ENCODE results near the gene SLIT1.
A peak's percentile ranks its signal among the peaks of the same experiment; 100 is the strongest.

Gene SLIT1

DNA sequence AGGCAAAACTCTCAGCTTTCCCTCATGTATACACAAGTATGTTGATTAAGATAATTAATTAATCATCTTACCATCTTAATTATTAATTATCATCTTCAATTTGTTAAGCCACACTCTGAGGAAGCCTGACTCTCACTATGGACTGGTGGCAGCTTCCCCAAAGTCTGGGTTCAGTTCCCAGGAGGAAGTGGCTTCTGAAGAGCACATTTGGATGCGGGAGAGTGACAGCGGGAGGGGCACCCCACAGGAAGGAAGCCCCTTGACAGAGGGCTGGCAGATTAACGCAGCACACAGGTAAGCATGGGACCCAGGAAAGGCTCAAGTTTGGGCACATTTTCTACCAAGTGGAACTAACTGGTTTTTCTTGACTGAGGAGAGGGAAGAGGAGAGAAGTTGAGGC lies 13.4 kb upstream of the SLIT1 start:
- no peak for DNase-seq

- DNase-seq: no peak
Observed at GRCh38 chr10:97197030-97197500, 11.3 kb upstream of the SLIT1 start.

DNA sequence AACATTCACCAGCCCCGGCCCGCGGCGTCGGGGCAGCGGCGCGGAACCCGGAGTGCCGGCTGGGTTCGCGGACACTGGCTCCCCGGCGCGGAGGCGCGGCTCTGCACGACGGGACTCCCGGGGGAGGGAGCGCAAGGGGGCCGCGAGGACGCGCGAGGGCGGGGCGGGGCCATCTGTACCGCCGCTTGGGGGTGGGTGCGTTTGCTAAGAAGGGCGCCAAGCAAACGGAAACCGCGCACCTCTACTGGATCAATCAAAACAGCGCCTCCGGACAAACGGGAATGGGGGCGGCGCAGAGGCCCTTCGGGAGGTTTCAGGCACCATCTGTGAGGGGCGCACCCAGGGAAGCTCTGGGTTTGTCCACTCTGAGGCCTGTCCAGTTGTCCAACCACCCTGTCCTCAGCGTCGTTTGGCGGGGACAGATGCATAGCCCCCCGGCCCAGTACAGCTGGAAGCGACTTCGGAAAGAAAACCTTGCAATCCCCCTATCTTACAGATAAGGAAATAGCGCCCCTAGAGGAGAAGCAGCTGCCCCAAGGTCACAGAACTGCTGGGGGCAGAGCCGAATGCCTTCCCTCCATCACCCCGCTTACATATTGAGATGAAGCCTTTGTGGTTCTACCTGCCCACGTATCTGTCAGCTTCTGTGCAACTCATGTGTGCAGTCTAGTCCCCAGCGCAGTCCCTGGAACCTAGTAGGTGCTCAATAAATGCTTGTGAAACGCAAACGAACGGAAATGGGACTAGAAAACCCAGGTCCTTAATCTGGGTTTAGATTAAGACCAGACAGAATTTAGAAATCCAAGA lies 10.7 kb upstream of the SLIT1 start:
- DNase-seq: peak; percentile 63

GRCh38 chr10:97195706-97196222 lies 10.0 kb upstream of the SLIT1 start:
- DNase-seq: no peak

DNA sequence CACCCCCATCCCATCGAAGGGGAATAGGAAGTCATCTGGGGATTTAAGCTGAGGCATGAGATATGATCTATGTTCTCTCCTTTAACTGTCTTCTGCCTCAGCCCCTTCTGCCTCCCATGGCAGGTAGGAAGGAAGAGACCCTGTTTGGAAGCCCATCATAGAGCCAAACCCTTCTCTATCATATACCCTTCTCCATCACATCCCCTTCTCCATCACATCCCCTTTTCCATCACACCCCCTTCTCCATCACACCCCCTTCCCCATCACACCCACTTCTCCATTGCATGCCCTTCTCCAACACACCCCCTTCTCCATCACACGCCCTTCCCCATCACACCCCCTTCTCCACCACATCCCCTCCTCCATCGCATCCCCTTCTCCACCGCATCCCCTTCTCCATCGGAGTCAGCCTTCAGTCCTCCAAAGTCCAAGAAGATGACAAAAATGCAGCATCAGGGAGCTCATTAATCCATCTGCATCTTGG lies 7.2 kb upstream of the SLIT1 start:
- no peak for DNase-seq

GRCh38 chr10:97190450-97190849 lies 4.7 kb upstream of the SLIT1 start:
- no peak for DNase-seq

GRCh38 chr10:97188261-97188711 lies 2.5 kb upstream of the SLIT1 start:
- no peak for DNase-seq

GRCh38 chr10:97186911-97187310 lies 1.2 kb upstream of the SLIT1 start:
- no peak for DNase-seq

DNA sequence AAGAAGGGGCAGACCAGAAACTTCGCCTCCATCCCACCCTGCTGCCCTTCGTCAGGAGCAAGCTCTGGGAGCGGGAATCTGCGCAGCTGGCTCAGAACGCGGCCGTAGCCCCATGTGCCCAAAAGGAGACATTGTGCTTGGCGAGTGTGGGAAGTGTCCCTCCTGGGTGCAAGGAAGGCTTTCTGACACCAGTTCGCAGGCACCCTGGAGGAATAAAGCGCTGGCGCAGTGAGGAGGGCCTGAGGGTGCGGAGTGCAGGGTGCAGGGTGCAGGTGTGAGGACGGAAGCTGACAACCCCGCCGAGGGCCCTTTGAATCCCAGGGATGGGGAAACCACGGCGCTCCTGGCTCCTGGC lies 811 bp downstream of the SLIT1 start:
- no peak for DNase-seq

GRCh38 chr10:97183314-97183713 lies 2.4 kb downstream of the SLIT1 start:
- no peak for DNase-seq

DNA sequence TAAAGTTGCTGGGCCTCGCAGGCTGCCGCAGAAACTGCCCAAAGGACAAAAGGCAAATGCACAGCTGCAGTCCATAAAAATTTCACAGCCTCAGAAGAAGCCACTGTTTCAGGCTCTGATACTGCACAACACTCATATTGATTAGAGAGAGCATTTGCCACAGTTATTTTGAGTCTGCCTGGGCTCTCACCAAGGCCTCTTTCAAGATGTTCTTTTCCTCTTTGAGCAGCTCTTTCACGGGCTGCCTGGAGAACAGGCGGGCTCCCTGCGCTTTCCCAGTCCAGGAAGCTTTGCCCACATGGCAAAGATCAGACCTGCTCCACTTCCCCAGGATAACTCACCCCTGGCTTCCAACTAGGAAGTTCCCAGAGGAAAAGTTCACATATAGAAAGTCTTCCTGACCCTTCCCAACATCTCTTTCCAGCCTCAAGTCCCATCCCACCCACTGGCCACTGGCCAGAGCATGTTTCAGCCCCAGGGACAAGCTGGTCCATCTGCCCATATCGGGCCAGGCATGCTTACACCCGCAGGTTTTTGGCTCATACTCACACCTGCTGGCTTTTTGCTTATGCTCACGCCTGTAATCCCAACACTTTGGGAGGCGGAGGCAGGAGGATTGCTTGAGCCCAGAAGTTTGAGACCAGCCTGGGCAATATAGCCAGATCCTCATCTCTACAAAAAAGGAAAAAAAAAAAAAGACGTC lies 3.3 kb downstream of the SLIT1 start:
- no peak for DNase-seq

DNA sequence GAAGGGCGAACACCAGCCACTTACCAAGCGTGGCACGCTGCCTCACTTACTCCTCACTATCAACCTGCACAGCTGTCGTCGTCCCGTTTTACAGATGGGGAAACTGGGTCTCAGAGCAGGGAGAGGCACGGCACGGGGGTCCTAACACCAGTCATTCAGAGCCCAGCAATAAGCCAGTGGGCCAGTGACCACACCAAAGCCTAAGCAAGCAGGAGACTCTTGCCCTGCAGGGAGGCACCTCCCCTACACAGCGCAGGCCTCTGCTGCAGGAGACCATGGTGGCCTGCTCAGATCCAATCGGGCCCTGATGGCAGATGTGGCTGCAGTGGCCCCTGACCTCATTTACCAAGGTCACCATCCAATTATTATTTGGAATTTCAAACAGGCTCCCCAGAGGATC lies 4.8 kb downstream of the SLIT1 start:
- no peak for DNase-seq

GRCh38 chr10:97180363-97180755 lies 5.4 kb downstream of the SLIT1 start:
- DNase-seq: no peak

DNA sequence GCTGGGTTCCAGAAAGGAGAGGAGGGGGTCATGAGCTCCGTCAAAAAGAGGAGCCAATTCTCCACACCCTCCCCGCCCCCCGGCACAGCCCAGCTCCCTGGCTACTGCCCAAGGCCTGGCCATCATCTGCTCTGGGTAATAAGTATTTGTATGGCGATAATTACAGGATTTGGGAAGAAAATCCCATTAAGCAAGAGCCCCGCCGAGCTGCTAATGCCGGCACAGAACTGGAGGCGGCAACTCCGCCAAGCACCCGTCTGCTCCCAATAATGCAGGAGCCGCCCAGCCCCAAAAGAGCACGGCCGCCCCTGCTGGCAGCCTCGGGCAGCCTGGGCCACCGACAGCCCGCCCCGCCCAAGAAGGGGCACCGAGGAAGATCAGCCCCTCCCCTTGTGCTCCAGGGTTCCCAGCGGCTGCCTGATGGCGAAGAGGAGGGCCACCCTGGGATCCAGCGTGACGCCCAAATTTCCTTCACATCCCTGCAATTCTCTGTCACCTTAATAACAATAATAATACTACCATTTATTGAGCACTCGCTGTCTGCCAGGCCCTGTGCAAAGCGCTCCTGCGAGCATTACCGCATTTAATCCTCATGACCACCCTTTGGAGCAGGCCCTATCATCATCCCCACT lies 5.9 kb downstream of the SLIT1 start:
- no peak for DNase-seq

- no peak for DNase-seq
Observed at GRCh38 chr10:97179311-97179710, 6.4 kb downstream of the SLIT1 start.

DNA sequence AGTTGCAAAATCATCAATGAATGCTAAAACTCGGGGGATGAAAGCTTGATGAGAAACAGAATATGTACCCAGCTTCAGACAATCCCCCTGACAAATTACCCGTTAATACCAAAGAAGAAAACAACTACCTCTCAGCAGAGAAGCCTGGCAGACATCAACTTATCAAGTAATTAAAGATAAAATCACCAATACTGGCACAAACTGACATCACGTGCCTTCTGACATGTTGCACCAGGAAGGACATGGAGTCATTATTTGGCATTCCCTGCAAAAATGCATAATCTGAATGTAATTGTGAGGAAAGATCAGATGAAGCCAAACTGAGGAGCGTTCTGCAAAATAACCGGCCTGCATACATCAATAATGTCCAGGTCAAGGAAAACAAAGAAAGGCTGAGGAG lies 7.7 kb downstream of the SLIT1 start:
- DNase-seq: no peak

GRCh38 chr10:97176226-97176625 lies 9.5 kb downstream of the SLIT1 start:
- no peak for DNase-seq

DNA sequence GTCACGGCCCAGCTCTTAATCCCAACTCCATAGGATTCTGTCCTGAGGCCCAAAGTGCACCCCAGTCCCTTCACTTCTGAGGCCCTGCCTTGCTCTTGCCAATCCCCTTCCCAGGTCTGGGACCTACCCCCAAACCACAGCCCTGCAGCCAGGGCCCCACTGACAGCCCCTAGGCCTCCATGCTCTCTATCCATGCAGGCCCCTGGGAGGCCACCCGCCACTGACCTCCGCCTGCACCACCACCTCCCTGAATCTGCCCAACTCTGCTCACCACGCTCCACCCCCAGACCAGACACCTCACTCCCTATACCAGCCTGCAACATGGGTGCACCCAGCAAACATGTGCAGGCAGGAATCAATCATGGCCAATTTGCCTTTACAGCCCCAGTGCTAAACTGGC lies 10.2 kb downstream of the SLIT1 start:
- DNase-seq: no peak

DNA sequence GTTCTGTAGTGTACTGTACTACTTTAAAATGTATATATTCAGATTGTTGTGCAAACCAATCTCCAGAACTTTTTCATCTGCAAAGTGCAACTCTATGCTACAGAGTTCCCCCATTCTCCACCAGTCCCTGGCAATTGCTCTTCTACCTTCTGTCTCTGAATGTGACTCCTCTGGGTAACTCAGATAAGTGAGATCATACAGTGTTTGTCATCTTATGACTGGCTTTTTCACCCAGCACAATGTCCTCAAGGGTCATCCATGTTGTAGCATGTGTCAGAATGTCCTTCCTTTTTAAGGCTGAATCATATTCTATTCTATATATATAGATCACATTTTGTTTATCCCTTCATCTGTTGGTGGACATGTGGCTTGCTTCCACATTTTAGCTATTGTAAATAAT lies 10.8 kb downstream of the SLIT1 start:
- DNase-seq: no peak

DNA sequence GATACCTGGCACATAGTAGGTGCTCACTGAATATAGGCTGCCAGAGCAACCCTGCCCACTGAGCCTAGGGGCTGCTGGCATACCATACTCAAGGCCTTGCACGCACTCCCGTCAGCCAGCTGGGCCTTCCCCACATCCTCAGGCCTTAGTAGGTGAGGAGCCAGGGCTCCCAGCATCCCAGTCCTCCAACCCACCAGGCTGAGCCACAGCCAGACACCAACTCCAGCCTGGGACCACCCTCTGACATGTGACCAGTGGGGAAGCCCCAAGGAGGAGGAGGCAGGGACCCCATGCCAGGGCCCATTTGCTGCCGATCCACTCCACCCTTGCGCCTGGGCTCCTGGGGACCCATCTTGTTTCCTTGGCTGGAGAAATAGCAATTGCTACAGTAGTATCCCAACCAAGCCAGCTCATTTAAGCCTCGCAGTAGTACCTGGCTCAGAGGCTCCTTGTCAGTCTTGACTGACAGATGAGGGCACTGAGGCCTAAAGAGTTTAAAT lies 11.4 kb downstream of the SLIT1 start:
- DNase-seq: no peak

- DNase-seq: no peak
Observed at GRCh38 chr10:97173036-97173435, 12.7 kb downstream of the SLIT1 start.

DNA sequence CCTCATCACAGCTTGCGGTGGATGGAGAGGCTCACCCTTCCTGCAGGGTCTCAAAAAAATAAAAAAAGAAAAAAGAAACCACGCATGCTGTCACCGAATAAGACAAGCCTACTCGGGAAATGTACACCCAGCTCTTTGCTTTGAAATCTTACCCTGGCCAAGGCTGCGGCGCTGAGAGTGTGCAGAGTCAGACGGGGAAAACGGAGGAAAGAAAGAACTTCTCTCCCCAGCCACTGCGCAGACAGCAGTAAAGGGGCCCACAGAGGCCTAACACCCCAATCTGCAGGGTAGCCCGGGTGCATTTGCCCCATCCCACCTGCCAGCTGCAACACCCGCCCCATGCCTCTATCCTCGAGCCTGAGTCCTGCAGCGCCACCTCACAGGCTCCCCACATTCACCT lies 14.8 kb downstream of the SLIT1 start:
- no peak for DNase-seq

DNA sequence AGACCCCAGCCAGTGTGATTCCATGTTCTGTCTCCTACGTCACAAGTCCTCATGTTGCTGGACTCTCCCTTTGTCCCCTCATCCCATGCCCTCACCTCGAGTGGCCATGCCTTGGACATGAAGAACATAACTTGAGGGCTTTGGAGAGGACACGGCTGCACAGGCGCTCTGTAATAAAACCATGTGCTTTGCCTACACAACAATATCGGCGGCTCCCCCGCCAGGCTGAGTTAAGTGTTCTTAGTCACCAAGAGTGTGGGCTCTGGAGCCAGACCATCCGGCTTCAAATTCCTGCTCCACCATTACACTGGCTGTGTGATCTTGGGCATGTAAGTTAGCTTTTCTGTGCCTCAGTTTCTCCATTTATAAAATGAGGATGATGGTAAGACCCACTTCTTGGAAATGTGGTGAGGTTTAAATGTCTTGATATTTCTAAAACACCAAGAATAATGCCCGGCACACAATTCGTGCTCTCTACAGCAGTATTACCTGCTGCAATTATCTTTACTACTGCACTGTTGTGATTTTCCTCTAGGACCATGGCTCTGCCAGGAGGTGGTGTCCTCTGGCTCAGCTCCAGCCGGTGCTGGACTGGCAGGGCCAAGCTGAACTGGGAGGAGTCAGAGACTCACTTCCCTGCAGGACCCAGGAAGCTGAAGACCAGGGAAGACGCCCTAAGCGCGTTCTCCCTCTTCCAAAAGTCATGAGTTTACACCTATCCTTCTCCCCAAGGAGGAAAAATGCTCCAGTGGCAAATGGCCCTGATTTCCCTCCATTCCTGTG lies 15.7 kb downstream of the SLIT1 start:
- no peak for DNase-seq
